ENCODE data around the gene SRPK2.

DNA sequence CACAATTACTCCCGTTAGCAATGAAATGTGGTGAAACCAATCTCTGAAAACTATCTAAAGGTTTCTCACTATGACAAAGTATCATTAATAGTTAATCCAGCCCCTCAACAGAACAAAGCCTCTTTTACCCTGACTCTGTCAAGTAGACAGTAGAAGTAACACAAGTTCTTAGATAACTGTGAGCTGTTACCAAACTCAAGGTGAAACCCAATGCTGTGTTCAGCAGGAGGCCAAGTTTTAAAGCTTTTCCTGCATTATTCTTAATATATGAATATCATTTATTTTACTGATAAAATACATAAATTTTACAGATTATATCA, 109.1 kb downstream of the SRPK2 start:
- TF ChIP-seq POLR2AphosphoS5 (IDR thresholded peaks at IDR 0.05; ENCODE audit: low read depth, low read length) (no peak), POLR2A (IDR thresholded peaks at IDR 0.05; ENCODE audit: low read depth, low read length) (no peak), TAF1 (IDR thresholded peaks at IDR 0.05; ENCODE audit: low read depth, low read length) (no peak), SPI1 (IDR thresholded peaks at IDR 0.05; ENCODE audit: low read depth, low read length) (no peak), PAX5 (IDR thresholded peaks at IDR 0.05; ENCODE audit: insufficient read depth, low read length, severe bottlenecking) (no peak)
